GM12873 (cell line): ENCODE measurements around the gene ROM1.

Experiments
- CTCF ChIP-seq: IDR thresholded peaks from 2 replicates; pipeline ENCODE4 v1.5.1; 2012; ENCODE audit warnings: low read depth, mild to moderate bottlenecking, moderate library complexity, low read length, control low read depth; ENCODE audit not compliant: insufficient read depth; ENCODE audit errors: missing control alignments

ROM1 gene

GRCh38 chr11:62612366-62613290 lies at the start of gene ROM1, which contains the start of gene EML3:
ROM1 (plus strand) TSS chr11:62613257; CDS start chr11:62613282, 25 bp downstream.
EML3 (minus strand) TSS chr11:62612775; CDS start chr11:62612457, 318 bp downstream.
- peak; percentile 91 for TF ChIP-seq CTCF

- no peak for TF ChIP-seq CTCF
These were observed 47.8 kb upstream of the ROM1 start for GRCh38 chr11:62565100-62565802.

GRCh38 chr11:62566247-62566646 lies 46.8 kb upstream of the ROM1 start:
- TF ChIP-seq CTCF: no peak

GRCh38 chr11:62567018-62567633 lies 45.9 kb upstream of the ROM1 start:
- no peak for TF ChIP-seq CTCF

GRCh38 chr11:62569611-62570010 lies 43.4 kb upstream of the ROM1 start:
- no peak for TF ChIP-seq CTCF

- no peak for TF ChIP-seq CTCF
These were observed 40.6 kb upstream of the ROM1 start for GRCh38 chr11:62572431-62572830.

GRCh38 chr11:62573006-62573591 lies 40.0 kb upstream of the ROM1 start:
- no peak for TF ChIP-seq CTCF
